GM12872 (cell line): ENCODE data around the gene IL12B.

ENCODE experiments used
- TF ChIP-seq, protein P1 (sequence below): IDR thresholded peaks from 3 replicates; pipeline ENCODE4 v1.5.1; 2011; ENCODE audit warnings: low read depth, mild to moderate bottlenecking, low read length, moderate library complexity; ENCODE audit not compliant: insufficient read depth

The IL12B gene

DNA sequence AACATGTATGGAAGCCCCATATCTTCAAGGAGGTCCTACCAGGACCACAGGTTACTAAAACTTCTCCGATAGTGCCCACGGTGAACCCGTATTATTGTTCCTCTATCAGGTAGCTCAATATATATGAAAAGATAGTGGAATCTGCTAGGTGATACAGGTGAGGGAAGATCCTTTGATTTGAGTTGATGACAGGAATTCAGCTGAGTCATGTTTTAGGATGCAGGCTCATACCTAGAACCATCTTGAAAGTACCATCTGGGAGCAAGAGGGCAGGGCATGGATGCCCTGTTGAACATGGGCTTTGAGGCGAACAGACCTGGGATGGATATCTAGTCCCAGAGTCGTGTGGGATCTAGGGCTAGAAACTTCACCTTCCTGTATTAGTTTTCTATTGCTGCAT, 35.4 kb downstream of the IL12B start:
- TF ChIP-seq, protein P1, sequence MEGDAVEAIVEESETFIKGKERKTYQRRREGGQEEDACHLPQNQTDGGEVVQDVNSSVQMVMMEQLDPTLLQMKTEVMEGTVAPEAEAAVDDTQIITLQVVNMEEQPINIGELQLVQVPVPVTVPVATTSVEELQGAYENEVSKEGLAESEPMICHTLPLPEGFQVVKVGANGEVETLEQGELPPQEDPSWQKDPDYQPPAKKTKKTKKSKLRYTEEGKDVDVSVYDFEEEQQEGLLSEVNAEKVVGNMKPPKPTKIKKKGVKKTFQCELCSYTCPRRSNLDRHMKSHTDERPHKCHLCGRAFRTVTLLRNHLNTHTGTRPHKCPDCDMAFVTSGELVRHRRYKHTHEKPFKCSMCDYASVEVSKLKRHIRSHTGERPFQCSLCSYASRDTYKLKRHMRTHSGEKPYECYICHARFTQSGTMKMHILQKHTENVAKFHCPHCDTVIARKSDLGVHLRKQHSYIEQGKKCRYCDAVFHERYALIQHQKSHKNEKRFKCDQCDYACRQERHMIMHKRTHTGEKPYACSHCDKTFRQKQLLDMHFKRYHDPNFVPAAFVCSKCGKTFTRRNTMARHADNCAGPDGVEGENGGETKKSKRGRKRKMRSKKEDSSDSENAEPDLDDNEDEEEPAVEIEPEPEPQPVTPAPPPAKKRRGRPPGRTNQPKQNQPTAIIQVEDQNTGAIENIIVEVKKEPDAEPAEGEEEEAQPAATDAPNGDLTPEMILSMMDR: no peak

DNA sequence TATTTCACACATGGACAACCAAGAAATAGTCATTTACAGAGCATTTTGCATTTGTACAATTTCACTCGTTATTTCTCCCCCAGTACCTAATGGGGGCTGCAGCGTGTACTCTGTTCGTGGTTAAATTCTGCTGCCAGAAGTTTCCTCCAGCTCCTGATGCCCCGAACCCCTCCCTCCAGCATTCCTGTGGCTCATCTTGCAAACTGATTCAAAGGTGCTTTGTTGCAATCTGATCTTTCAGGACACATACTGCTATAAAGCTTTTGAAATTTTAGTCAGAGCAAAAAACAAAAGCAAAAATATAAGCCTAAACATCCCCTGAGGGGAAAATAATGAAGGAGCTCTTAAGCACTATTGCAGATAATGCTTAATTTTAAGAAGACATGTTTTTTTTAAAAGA, 39.5 kb downstream of the IL12B start:
- TF ChIP-seq, protein P1: no peak

DNA sequence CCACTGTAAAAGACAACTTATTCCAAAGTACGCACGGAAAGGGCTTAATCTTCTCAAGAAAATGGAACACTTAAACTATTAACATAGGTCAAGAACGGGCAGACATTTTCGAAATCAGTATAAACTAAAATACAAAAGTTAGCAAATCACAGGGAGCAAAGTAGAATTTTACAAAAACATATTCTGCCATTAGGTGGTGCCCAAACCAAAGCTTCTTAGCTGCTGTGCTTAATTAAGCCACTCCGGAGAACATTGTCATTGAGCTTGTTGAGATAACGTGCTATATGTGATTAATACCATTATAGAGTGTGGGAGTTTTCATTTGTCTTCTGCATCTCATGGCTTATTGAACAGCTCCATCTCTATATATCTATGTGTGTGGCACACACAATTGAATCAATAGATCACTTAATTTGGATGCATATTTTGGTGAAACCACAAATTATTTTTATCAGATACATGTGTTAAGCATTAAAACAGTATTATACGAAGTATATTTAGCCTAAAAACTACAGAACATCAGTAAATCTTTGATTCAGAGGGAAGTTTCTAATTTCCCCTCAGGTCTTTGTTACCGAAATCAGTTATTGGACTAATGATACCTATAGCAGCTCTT, 43.8 kb downstream of the IL12B start:
- TF ChIP-seq, protein P1: peak; percentile 47; the same call in 1 of the 3 replicates

DNA sequence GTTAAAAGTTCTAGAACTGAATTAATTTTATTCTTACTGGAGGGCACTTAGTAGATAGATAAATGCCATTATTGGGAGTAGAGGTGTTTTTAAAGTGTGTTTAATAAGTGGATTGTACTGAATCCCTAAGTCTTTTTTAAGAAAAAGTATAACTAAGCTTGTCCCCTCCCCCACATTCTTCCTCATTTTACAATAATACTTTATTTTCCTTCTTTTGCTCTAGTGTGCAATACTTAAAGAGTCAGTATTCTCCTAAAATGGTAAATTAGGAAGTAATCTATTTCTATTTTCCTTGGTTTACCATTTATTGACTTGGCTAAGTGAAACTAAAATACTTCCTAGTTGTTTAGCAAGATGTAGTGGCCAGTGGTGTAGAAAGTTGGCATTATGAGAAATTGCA, 55.6 kb downstream of the IL12B start:
- TF ChIP-seq, protein P1: no peak

DNA sequence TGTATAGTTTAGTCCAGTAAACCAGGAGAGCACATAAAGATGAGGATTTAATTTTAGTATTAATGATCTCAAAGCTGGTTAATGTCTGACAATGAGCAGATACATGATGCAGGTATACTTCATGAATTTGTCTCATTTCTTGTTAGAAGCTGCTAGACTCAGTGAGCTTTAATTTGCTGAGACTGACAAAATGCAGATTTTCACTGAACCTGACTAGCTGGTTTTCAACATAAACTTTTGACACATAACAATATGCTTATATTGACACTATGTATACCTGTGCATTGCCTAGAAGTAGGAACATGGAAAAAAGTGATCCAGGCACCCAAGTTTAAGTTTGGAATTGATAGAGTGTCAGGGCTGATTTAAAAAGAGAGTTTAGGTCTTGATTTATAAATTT, 56.4 kb downstream of the IL12B start:
- TF ChIP-seq, protein P1: no peak

DNA sequence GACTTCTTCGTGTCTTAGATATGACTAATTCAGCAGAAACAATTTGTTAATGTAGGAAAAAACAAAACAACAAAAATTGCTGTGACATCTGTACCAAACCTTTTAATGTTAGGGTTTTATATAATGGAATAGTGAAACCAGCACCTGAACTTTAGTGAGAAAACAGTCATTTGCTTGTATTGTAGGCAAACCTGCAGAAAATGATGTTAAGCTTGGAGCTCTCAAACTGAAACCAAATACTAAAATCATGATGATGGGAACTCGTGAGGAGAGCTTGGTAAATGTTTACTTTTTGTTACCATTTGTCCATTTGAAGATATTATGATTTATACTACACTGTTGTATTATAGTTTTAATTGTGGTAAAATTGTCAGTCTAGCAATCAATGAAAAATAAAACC, 60.6 kb downstream of the IL12B start:
- TF ChIP-seq, protein P1: no peak
